Stimulated activated CD8-positive, alpha-beta memory T cell treated with anti-CD3 and anti-CD28 coated beads, Interleukin-4, amount 100 ng/mL, for 1 hour (primary cell): ENCODE data around the gene HNRNPUL1.

ENCODE experiments used
- DNase-seq, 2 donors: peaks; one replicate each; pipeline ENCODE4 v3.0.0-alpha.2; 2020; ENCODE audit warnings: low read depth in 2 of 2, low spot score in 1 of 2

The HNRNPUL1 gene

GRCh38 chr19:41352279-41352608 is 88.1 kb downstream of the HNRNPUL1 start:
- no peak for DNase-seq

- DNase-seq = peak; percentile 43 to 61
Measured at GRCh38 chr19:41352609-41353465, 88.7 kb downstream of the HNRNPUL1 start.

DNA sequence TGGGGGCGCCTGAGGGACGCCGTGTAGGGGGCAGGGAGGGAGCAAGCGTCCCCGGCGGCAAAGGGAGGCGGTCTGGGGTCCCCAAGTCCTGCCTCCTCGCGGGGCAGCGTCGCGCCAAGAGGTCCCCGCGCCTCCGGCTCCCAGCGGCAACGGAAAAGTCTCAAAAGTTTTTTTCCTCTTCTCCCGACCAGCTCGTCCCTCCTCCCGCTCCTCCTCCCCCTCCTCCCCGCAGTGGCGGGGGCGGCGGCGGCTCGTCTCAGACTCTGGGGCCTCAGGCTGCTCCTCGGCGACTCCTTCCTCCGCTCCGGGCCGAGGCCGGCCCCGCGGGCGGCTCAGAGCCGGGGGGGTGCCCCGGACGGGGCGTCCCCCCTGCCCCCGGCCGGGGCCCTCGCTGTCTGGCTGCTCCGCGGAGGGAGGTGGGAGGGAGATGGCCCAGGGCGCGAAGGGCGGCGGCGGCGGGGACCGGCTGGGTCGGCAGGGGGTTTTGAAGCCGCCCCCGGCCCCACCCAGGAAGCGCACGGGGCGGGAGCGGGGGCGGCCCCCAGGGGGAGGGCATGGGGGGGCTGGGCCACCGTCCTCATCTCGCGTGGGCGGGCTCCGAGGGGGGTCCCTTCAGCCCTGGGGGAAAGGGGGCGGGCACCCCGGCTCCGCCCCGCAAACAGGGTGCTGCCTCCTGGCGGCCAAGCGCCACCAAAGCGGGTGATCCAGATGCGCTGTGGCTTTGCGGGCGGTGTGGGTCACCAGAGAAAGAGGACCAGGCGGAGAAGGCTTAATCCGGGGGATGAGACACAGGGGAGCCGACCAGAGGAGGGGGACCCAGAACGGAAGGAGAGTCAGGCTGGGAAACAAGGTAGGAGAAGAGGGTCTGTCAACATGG is 89.5 kb downstream of the HNRNPUL1 start, which contains the start of gene TGFB1:
TGFB1 (minus strand) TSS at position 457 of the 877 bp plus-strand sequence. CDS start 878 bp downstream, outside the sequence.
- peak; percentile 91 to 92 for DNase-seq

GRCh38 chr19:41354343-41354953 is 90.3 kb downstream of the HNRNPUL1 start:
- no peak for DNase-seq

- DNase-seq = no peak
Measured at GRCh38 chr19:41355035-41355434, 90.9 kb downstream of the HNRNPUL1 start.

GRCh38 chr19:41355802-41356201 is 91.6 kb downstream of the HNRNPUL1 start:
- DNase-seq = no peak

DNA sequence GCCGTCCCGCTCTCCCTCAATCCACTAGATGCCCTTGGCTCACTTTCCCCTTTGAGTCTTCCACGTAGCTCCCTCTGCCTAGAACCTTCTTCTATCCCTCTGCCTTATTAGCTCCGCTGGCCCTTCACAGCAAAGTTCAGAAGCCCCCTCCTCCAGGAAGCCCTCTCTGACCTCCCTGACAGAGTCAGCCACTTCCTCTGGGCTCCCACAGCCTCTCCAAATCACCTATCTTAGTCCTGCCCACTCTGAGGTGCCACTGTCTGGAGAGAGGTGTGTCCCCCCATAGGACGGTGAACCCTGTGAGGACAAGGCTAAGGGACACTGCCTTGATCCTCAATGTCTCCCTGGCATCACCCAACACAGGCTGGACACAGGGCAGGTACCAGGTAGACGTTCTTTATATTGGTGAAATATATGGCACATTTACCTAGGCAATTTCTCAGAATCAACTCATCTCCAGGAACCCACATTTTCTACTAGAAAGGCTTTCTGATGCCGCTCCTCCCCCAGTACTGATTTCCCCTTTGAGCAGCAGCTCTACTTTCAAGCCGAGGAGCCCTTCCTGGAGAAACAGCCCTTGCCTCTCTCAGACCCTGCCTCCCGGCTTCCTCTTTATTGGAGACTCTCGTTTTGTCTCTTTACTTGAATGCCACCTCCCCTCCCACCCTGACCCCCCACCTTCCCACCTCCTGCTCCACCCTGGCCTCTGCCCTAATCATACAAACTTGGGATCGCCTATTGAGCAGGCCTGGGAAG is 93.0 kb downstream of the HNRNPUL1 start:
- no peak for DNase-seq
